ENCODE measurements around the gene SPSB4.
"Not testable (repeated sequence)": the region's sequence is repeated elsewhere in the genome, so short reads cannot be mapped to it uniquely, and the experiment has no call there.

SPSB4 gene

DNA sequence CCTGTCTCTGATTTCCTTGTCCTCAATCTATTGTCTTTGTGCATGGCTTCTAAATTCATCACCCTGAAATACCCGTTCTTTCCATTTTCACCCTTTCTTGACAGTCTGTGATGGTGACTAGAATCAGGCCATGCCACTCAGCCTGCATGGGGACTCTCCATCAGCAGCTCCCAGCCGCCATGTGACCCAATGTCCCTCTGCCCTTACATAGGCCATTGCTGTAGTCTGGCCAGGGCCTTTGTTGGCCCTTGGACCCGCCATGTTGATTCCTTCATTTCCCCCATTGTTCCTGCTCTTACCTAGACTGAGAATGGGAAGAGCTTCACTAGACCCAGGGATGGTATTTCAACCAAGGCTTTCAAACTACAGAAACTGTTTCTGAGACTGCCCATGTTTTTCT lies 45.8 kb downstream of the SPSB4 start:
- no peak for DNase-seq

DNA sequence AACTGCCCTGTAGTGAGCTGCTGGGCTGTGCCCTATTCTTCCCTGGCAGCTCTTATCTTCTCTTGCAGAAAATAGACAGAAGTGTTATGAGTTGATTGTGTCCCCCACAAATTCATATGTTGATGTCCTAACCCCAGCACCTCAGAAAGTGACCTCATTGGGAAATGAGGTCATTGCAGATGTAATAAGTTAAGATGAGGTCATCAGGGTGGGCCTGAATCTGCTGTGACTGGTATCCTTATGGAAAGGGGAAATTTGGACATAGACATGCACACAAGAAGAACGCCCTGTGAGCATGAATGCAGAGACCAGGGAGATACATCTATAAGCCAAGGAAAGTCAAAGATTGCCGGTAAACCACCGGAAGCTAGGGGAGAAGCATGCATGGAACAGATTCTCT lies 49.0 kb downstream of the SPSB4 start:
- DNase-seq: no peak

DNA sequence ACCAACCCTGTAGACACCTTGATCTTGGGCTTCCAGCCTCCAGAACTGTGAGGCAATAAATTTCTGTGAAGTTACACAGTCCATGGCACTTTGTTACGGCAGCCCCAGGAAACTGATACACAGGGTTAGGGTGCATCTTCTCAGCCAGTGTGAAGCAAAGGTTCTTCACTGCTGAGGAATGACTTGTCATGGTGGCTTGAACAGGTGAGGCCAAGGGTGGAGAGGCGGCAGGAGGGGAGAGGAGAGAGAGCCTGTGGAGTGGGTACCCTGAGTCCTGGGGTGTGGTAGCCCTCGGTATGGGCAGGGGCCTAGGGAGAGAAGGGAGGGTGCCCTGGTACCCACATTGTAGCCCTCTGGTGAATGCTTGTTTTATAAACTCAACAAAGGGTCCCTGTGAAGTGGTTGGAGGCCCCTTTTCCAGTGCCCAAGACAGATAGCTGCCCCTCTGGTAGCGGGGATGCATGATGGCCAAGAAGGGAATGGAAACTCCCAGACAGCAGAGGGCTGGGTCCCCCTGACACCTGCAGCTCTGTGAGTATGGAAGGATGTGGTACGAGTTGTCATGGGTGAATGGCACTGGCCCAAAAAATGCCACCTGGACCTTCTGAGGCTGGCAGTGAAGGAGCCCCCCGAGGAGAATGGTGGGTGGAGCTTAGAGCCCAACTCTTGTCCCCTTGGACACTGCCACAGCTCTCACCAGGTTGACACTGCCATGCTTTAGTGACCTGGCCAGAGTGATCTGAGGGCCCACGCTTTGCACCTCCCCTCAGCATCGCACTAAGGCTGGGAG lies 49.6 kb downstream of the SPSB4 start:
- no peak for DNase-seq

DNA sequence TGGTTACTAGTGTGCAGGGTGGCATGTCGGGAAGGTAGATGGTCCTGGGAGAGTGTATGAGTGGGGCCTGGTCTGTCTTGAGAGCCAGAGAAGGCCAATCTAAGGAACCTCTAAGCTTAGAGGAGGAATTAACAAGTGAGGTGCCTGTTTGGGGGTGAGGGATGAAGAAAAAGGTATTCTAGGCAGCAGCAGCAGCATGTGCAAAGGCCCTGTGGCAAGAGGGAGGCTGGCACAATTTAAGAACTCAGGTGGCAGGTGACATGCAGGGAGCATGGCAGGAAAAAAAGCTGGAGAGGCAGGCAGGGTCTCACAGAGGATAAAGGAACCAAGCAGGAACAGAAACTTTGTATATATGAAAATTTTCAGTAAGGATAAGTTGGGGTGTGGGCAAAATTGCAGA lies 51.2 kb downstream of the SPSB4 start:
- no peak for DNase-seq

DNA sequence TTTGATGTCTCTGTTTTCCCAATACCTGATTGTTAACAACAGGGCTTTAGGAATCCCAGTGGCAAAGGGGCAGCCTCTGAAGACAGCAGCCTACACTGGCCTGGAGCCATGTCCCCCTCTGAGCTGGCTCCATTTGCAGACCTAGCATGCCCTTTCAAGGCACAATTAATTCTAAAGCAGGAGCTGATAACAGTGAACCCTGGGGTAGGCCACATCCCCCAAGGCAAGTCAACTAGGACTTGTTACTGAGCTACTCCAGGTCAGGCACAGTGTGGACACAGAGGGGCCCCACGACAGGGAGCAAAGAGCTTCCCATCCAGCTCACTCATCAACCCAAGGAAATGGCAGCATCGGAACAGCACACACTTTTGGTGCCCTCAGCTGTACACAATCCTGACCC lies 51.9 kb downstream of the SPSB4 start:
- DNase-seq: no peak

DNA sequence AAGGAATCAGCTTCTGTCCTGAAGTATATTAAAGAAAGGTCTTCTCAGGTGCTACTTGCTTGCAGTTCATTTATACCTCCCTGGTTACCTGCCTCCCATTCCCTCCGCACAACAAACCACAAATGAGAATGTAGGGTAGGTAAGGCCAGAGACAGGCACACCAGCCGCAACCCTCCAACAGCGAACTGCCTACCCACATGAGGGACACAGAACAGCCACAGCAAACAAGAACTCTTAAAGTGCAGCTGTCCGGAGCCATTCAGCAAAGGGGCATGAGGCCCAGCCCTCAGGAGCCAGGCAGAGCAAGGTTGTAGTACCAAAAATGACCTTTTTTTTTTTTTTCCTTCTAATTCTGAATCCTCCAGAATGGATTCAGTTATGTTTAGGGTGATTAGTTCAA lies 52.4 kb downstream of the SPSB4 start:
- DNase-seq: no peak

DNA sequence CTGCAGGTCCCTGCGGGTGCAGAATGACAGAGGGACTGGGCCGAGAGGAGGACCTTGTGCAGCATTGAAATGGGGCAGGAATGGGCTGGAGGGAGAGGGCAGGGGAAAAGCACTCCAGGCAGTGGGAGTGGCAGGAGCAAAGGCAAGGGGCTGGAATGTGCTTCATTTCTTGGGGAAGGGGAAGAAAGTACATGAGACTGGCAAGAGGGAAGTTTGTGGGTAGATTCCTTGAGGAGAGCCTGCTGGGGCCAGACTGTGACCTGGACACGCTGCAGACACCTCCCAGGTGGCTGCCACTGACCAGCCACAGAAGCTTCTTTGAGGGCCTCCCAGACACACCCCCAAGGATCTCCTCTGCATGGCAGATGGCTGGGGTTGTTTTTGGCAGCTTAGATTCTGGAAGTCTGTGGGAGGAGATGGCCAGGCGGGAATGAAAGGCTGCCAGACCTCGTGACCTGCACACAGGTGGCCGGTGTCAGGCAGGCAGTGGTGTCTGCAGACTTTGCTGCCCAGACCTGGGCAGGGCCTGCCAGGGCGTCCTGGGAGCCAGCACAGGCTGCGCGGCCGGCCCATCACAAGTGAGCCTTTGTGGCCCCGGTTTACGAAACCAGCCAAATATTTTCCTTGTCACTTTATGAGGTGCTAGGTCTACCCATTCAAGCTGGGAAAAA lies 53.1 kb downstream of the SPSB4 start:
- peak; percentile 80 for DNase-seq

DNA sequence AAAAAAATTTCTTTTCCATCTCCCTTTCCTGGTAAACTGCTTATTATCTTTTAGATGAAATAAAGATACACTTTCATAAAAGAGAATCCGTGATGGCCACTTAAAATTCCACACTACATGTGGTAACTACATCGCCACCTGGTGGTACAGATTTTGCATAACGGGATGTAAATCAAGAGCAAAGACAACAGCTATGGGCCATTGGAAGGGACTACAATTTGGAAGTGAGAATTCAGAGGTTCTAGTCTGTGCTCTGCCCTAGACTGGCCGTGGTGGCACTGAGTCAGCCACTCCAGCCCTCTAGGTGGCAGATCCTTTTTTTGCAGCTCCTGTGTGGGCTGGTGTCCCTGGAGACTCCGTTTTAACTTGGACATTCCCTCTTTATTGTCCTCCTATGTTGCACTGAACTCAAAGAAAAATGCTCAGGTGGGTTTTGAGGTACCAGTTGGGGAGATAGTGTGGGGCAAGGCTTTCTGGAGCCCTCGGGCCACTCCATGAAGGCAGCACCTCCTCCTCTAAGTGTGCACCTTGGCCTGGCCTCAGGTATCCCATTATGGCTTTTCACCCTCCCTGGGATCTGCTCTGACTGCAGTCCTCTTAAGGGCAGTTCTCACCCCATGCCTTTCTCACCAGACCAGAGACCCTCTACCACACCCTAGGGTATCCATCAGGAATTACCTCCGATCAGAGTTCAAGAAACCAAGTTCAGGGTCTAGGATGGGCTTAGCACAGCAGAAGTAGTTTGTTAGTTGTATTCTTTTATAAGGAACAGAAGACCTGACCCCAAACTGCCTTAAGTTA lies 54.9 kb downstream of the SPSB4 start:
- DNase-seq: peak; percentile 80

DNA sequence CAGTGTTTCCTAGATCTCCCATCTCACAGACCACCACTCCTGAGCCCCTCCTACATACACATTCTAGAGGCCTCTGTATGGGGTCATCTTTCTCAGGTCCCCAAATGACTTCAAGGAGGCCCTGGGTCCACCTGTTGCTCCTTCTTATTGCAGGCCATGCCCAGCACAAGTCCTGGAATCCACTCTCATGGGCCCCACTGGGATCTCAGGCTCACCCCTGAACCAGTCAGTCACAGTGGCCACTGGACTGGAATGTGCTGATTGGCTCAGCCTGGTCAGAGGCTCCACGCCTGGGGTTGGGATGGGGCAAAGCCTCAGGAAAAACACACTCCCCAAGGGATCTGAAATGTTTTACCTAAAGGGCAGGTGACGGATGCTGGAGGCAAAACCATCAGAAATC lies 55.7 kb downstream of the SPSB4 start:
- no peak for DNase-seq

DNA sequence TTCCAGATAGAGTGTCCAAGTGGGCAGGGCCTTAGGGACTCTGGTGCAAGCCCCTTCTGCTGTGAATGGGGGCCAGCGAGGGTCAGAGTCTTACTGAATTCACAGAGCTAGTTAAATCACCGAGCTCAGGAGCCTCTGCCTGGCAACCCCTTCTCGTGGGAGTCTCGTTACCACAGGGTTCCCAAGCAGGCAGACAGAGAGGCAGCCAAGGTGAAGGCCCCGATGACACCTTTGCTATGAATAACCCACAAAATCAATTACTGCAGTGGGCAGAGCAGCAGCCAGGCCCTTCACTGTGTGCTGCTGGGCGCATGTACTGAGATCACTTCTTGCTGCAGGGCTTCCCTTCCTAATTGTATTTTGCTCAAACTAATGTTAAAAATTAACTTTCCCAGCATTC lies 56.9 kb downstream of the SPSB4 start:
- no peak for DNase-seq

DNA sequence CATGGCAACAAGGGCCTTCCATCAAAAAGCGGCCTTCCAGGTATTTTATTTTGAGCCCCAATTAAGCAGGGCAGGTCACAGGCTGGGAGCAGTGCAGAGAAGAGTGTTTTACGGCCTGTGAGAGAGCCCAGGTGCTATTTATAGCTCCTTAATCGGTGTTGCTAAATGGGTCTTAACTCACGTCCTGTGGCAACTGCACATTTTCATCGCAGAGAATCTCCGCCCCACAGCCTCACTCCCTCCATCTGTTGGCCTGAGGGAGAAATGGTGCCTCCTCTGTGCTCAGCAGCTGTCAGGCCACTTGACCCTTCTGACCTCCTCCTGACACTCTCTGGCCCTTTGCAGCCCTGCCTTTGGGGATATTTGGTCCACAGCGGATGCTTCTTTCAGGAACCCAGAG lies 58.6 kb downstream of the SPSB4 start:
- DNase-seq: peak; percentile 82

DNA sequence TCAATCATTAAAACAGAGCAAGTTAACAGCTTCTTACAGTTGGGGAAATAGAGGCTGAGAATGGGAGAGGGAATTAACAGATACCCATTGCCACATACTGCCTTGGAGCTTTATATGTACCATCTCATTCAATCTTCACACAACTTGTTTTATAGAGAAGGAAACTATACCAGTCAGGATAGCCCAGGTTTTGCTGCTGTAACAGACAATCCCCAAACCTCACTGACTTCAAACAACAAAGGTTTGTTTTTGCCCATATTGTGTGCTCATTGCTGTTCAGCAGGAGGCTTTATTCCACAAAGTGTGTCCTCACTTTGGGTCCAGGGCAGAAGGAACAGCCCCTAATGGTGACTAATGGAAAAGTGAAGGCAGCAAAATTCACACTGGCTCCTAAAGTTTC lies 59.2 kb downstream of the SPSB4 start:
- DNase-seq: no peak

DNA sequence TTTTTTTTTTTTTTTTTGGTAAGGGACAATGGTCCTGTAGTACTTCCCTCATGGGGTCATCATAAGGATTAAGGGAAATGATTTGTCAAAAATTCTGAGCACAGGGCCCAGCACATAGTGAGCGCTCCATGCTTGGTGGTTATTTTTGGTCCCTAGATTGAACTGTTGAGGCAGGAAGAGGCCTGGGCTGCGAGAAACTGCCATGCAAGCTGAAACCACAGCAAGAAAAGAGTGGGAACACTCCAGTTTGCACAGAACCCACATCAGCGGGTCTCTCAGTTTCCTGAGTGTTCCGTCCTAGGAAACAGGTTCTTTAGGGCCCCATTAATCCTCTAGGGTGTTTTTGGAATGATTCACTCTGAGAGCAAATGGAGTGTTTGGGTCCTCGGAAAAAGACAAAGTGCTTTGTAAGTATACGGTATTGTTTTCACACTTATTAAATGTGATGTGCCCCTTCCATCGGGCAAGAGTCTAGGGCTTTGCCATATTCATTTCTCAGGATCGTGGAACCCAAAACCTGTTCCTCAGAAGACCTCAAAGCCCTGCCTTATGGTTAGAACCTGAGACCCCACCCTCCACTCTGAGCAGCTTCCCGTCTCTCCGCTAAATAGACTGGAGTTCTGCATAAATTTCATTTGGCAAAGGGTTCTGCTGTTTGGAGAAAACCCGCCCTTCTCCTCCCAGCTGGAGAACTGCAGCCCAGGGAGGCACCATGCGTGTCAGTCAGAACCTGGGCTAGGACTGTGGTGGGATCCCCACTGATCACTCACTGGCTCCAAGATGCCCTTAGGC lies 60.4 kb downstream of the SPSB4 start:
- no peak for DNase-seq

DNA sequence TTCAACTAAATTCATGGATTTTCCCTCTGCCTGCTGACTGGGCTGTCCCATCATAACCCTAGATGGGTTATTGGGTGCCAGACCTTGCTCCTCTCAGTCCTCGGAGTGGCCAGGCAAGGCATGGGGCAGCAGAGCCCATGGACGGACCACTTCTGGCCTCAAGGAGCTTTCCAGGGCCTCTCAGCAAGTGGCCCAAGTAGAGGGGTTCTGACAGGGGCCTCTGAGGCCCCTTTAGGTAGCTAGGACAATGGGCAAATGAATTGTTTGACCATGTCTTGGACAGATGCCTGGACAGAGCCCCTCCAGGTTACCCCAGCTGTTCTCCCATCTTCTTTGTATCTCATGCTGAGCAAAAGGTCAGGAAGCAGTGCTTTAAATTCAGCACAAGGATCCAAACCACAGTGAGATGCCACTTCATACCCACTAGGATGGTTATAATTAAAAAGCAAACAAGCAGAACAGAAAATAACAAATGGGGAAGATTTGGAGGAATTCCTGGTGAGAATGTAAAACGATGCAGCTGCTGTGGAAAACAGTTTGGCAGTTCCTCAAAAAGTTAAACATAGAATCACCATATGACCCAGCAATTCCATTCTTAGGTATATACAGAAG lies 61.6 kb downstream of the SPSB4 start:
- DNase-seq: no peak

DNA sequence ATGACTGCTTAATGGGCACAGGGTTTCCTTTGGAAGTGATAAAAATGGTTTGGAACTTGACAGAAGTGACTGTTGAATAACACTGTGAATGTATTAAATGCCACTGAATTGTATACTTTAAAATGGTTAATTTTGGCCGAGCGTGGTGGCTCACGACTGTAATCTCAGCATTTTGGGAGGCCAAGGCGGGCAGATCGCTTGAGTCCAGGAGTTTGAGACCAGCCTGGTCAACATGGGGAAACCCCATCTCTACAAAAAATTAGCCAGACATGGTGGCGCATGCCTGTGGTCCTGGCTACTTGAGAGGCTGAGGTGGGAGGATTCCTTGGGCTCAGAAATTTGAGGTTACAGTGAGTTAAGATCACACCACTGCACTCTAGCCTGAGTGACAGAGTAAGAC lies 62.5 kb downstream of the SPSB4 start:
- not testable (repeated sequence) for DNase-seq

DNA sequence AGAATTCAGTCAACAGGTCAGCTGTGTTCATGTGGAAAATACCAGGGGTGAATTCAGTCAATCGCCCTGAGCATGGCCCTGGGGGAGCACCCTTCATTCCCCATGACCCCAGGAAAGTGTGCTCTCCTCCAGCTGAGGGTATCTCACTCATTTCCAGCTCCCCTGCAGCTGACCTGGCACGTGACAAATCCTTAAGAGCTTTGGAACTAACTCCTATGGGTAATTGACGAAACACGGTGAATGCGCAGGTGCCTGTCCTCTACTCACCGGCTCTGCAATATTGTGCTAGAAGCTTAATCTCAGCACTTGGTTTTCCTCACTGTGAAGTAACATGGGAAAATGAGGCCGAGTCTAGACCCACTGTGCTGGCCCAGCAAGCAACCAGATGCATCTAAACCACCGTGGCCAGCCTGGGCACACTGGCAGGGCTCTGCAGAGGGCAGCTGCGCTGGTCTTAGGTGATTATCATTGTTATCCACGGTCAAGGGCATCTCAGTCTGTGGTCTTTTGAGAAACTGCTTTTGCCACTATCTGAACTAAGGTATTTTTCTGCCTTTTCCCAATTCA lies 63.1 kb downstream of the SPSB4 start:
- no peak for DNase-seq

DNA sequence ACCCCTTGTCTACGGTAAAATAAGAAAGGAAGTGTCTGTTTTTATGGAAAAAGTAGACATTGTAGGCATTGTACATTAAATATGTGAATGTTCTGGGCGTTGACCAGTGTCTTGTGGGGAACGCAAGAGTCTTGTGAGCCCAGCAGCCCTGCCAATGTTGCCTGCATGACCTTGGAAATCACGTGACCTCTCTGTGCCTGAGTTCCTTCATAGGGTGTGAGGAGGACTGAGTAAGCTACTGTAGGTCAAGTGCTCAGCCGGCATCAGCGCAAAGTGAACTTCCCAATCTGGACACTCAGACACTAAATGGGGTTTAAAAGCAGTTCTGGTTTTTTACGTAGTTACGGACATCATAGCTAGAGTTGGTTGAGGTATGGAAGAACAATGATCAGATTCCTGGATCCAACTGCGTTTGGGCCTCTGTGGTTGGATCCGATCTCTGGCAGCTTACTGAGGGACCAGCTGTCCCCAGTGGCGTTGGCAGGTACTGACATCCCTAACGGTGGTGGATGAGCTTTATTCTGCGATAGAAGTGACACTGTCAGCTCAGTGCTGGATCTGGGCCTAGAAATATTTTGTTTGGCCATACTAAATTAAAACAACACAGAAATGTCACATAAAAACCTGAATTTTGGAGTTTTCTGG lies 63.8 kb downstream of the SPSB4 start:
- DNase-seq: no peak

DNA sequence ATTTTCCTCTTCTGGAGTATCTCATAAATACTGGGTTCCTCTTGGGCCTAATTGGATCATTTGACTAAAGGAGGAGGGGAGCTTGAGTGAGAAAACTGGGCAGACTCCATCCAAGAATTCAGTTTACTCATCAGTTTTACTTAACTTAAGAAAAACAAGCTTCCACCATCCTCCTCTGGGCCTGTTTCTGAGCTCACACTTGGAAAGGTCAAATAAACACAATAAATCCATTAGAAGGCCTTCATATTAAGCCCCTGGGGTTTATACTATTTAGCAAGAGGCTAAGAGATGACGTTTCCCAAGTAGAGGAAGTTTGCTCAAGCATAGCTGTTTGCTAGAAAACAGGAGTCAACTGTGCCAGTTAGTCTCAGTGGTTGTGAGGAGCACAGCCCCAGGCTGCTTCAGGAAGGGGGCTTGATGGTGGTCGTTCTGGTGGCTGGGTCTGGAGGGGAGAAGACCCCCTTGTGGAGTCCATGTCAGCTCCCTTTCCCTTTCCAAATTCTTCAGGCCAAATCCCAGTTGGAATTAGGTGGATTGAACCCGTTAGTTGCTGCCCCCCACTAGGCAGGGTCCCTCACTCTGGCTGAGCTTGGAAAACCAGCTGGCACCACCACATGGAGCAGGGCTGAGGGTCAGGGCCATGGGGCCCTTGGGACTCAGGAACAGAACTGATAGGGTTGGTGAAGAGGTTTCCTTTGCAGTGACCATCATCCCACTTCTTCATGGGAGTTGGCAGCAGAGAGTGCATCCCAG lies 64.8 kb downstream of the SPSB4 start:
- DNase-seq: no peak

DNA sequence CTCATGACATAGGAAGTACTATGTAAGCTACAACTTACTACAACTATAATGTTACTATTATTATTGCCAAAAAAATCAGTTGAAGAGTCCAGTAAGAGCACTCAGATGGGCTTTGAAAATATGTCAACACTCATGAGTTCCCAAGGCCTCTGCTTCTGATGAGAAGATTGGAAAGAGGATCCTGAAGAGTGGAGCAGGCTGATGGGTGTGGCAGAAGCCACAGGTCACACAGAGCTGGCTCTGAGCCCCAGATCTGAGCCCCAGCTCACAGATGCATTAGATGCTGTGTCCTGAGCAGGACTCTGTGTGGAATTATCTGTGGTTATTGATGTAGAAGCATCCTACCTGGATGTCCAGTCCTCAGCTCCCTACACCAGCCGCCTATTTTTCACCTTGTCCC lies 65.6 kb downstream of the SPSB4 start:
- no peak for DNase-seq

DNA sequence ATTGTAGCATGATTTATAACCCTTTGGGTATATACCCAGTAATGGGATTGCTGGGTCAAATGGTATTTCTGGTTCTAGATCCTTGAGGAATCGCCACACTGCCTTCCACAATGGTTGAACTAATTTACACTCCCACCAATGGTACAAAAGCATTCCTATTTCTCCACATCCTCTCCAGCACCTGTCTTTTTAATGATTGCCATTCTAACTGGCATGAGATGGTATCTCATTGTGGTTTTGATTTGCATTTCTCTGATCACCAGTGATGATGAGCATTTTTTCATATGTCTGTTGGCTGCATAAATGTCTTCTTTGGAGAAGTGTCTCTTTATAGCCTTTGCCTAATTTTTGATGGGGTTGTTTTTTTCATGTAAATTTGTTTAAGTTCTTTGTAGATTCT lies 66.8 kb downstream of the SPSB4 start:
- not testable (repeated sequence) for DNase-seq

DNA sequence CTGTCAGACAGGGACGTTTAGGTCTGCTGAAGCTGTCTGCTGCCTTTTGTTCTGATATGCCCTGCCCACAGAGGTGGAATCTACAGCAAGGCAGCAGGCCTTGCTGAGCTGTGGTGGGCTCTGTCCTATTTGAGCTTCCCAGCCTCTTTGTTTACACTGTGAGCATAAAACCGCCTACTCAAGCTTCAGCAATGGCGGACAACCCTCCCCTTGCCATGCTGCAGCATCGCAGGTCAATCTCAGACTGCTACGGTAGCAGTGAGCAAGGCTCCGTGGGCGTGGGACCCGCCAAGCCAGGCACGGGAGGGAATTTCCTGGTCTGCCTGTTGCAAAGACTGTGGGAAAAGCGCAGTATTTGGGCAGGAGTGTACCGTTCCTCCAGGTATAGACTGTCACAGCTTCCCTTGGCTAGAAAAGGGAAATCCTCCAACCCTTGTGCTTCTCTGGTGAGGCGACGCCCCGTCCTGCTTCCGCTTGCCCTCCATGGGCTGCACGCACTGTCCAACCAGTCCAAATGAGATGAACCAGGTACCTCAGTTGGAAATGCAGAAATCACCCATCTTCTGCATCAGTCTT lies 71.4 kb downstream of the SPSB4 start:
- no peak for DNase-seq
